NT2/D1 (cell line): ENCODE measurements around the gene FAM187B.

Experiments
- DNase-seq: peaks from one replicate; pipeline ENCODE4 v3.0.0-alpha.2; 2011; ENCODE audit warnings: low read depth, low spot score
- H3K27me3 ChIP-seq: 2 replicates; pipeline ENCODE4 v1.6.0; 2011; ENCODE audit warnings: mild to moderate bottlenecking; ENCODE audit not compliant: insufficient read length, insufficient read depth
- H3K36me3 ChIP-seq: 2 replicates; pipeline ENCODE4 v1.6.1; 2011; ENCODE audit warnings: mild to moderate bottlenecking, low read length, mixed read lengths; ENCODE audit not compliant: insufficient read depth, insufficient read length
- H3K4me1 ChIP-seq: 2 replicates; pipeline ENCODE4 v1.5.1; 2011; ENCODE audit not compliant: insufficient read depth, insufficient read length
- H3K4me3 ChIP-seq: 2 replicates; pipeline ENCODE4 v1.5.1; 2011; ENCODE audit warnings: low read depth; ENCODE audit not compliant: insufficient read length
- H3K9ac ChIP-seq: 2 replicates; pipeline ENCODE4 v1.6.0; 2011; ENCODE audit warnings: low read depth; ENCODE audit not compliant: insufficient read length
- H3K9me3 ChIP-seq: 2 replicates; pipeline ENCODE4 v1.5.1; 2011; ENCODE audit warnings: mild to moderate bottlenecking, low read length; ENCODE audit not compliant: insufficient read depth
- SUZ12 ChIP-seq: IDR thresholded peaks from 2 replicates; pipeline ENCODE4 v1.6.1; 2011; ENCODE audit not compliant: insufficient read length, insufficient read depth; ENCODE audit errors: extremely low read depth
- YY1 ChIP-seq: IDR thresholded peaks from 2 replicates; pipeline ENCODE4 v1.6.1; 2011; ENCODE audit not compliant: insufficient read length, insufficient read depth
- ZNF274 ChIP-seq: IDR thresholded peaks from 2 replicates; pipeline ENCODE4 v1.6.1; 2011; ENCODE audit warnings: mild to moderate bottlenecking, low read depth, low read length

The FAM187B gene

GRCh38 chr19:35270381-35270811 is 41.9 kb upstream of the FAM187B start:
- Histone ChIP-seq H3K9ac (no peak overlapping the region), H3K4me1 (peaks cover 4% of the 10 kb centered on the region), H3K9me3 (no peaks in the 10 kb centered on the region), H3K36me3 (peaks cover 59% of the 10 kb centered on the region), H3K27me3 (no peaks in the 10 kb centered on the region), H3K4me3 (no peak overlapping the region)
- TF ChIP-seq SUZ12: no peak
- TF ChIP-seq ZNF274: no peak
- TF ChIP-seq YY1: no peak
- no peak for DNase-seq

DNA sequence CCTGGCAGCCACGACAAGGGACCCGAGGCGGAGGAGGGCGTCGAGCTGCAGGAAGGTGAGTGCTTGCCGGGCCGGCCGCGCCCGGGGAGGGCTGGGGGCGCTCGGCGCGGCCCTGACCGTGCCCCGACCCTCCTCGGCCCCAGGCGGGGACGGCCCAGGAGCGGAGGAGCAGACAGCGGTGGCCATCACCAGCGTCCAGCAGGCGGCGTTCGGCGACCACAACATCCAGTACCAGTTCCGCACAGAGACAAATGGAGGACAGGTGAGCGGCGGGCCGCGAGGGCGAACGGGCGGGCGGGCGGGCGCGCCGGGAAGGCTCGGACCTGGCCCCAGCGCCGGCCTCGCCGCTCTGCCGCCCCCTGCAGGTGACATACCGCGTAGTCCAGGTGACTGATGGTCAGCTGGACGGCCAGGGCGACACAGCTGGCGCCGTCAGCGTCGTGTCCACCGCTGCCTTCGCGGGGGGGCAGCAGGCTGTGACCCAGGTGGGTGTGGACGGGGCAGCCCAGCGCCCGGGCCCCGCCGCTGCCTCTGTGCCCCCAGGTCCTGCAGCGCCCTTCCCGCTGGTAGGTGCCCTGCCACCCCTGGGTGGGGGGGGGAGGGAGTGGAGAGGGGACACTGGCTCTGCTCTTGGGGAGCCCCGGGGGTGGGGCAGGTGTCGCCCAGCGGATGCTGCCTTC is 41.0 kb upstream of the FAM187B start:
- Histone ChIP-seq H3K27me3 (no peaks in the 10 kb centered on the region), H3K4me1 (peaks cover 9% of the 10 kb centered on the region), H3K4me3 (peak overlapping the region; percentile 60), H3K36me3 (peaks cover 59% of the 10 kb centered on the region), H3K9me3 (no peaks in the 10 kb centered on the region), H3K9ac (peak overlapping the region; percentile 85)
- peak; percentile 71 for DNase-seq
- TF ChIP-seq YY1: no peak
- no peak for TF ChIP-seq ZNF274
- TF ChIP-seq SUZ12: no peak

DNA sequence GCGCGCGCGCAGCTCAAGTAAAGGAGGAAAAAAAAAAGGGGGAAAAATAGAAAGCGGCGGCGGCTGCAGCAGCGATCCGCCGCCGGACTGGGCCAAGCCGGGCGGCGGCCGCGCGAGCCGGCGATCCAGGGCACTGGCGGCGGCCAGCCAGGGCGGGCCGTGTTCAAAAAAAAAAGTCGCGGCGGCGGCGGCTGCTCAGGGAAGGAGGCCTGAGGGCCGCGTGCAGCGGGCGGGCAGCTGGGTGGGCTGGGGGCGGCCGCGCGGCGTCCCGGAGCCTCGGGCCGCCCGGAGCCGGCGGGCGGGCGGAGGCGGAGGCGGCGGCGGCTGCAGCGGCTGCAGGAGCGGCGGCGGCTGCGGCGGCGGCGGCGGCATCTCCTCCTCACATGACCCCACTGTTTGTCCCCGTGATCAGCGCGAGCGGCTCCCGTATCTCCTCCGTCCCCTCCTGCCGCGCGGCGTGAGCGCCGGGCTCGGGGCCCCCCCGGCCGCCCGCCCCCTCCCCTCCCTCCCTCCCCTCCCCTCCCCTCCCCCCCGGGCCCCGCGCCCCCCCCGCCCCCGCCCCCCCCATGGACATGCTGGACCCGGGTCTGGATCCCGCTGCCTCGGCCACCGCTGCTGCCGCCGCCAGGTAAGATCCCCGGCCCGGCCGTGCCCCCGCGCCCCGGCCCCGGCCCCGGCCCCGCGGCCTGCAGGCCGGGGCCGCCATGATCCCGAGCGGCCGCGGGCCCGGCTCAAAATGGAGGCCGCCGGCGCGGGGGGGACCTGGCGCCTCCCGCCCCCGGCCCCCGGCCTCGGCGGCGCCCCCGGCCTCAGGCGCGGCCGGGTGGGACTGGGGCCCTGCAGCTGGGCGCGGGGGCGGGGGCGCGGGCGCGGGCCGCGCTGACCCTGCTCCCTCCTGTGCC is 40.2 kb upstream of the FAM187B start, which contains the start of gene USF2:
Gene USF2 (plus strand): TSS at position 427 of the 902 bp plus-strand sequence. CDS start 140 bp downstream, at position 567.
- peaks cover 9% of the 10 kb centered on the region for H3K4me1 ChIP-seq
- H3K9me3 ChIP-seq: no peaks in the 10 kb centered on the region
- peaks cover 59% of the 10 kb centered on the region for H3K36me3 ChIP-seq
- H3K9ac ChIP-seq: peak within 1 kb of the TSS; percentile 94
- no peak for TF ChIP-seq SUZ12
- TF ChIP-seq ZNF274: no peak
- TF ChIP-seq YY1: no peak
- no peak for DNase-seq
- peak within 1 kb of the TSS; percentile 66 for H3K4me3 ChIP-seq
- no peaks in the 10 kb centered on the region for H3K27me3 ChIP-seq

DNA sequence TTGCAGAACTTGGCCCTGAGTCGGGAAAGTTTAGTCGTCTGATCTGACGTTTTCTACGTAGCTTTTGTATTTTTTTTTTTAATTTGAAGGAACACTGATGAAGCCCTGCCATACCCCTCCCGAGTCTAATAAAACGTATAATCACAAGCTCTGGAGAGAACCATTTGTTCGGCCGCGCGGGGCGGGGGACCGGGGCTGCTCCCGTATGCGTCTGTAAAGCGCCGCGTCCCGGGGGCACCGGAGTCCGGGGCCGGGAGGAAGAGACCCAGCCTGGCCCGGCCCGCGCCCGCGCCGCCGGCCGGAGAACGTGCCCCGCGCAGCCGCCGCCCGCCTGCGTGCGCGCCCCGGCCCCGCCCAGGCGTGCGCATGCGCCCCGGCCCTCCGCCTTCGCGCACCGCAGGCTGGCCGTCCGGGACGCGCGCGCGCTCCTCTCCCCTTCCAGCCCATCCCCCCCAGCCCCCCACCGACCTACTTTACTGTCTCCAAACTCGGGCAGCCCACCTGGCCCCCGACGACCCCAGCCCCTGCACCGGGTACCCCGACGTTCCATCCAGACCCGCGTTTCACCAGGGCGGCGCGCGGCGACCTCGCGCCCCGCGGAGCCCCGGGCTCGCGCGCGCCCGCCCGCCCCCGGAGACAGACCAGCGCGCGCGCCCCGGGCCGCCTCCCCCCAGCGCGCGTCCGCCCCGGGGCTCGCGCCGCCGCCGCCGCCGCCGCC is 39.4 kb upstream of the FAM187B start:
- Histone ChIP-seq H3K9ac (peak overlapping the region; percentile 94), H3K27me3 (no peaks in the 10 kb centered on the region), H3K36me3 (peaks cover 51% of the 10 kb centered on the region), H3K4me1 (peaks cover 9% of the 10 kb centered on the region), H3K9me3 (no peaks in the 10 kb centered on the region), H3K4me3 (peak overlapping the region; percentile 66)
- no peak for DNase-seq
- TF ChIP-seq YY1 (no peak), SUZ12 (no peak), ZNF274 (no peak)

DNA sequence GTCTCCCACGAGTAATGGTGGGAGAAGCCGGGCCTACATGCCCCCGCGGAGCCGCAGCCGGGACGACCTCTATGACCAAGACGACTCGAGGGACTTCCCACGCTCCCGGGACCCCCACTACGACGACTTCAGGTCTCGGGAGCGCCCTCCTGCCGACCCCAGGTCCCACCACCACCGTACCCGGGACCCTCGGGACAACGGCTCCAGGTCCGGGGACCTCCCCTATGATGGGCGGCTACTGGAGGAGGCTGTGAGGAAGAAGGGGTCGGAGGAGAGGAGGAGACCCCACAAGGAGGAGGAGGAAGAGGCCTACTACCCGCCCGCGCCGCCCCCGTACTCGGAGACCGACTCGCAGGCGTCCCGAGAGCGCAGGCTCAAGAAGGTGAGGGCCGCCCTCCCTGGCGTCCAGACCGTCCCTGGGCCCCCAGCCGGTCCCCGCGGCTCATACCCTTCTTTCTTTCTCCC is 38.8 kb upstream of the FAM187B start:
- TF ChIP-seq YY1: no peak
- TF ChIP-seq ZNF274: no peak
- no peak for TF ChIP-seq SUZ12
- no peak for DNase-seq
- Histone ChIP-seq H3K36me3 (peaks cover 48% of the 10 kb centered on the region), H3K27me3 (no peaks in the 10 kb centered on the region), H3K9me3 (no peaks in the 10 kb centered on the region), H3K4me1 (peaks cover 12% of the 10 kb centered on the region), H3K4me3 (peak overlapping the region; percentile 66), H3K9ac (peak overlapping the region; percentile 94)

DNA sequence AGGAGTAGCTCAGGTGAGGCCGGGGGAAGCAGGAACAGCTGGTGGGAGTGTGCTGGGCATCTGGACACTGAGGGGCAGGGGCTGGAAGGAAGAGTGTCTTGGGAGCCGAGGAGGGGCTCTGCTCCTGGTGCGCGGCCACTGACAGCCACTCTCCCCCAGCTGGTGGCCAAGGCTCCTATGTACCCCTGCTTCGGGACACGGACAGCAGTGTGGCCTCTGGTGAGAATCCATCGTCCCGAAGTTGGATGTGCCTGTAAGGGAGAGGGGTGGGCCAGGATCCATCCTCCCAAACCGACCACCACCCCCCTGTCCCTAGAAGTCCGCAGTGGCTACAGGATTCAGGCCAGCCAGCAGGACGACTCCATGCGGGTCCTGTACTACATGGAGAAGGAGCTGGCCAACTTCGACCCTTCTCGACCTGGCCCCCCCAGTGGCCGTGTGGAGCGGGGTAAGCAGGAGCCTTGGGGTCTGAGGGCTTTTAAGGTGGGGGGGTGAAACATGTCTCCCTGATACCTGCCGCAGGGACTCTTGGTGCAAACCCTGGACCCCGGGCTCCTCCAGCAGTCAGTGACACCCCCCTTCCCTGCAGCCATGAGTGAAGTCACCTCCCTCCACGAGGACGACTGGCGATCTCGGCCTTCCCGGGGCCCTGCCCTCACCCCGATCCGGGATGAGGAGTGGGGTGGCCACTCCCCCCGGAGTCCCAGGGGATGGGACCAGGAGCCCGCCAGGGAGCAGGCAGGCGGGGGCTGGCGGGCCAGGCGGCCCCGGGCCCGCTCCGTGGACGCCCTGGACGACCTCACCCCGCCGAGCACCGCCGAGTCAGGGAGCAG is 38.2 kb upstream of the FAM187B start:
- peak overlapping the region; percentile 66 for H3K4me3 ChIP-seq
- peaks cover 45% of the 10 kb centered on the region for H3K36me3 ChIP-seq
- H3K9ac ChIP-seq: peak overlapping the region; percentile 94
- no peaks in the 10 kb centered on the region for H3K27me3 ChIP-seq
- peaks cover 17% of the 10 kb centered on the region for H3K4me1 ChIP-seq
- TF ChIP-seq SUZ12 (no peak), YY1 (no peak), ZNF274 (no peak)
- no peak for DNase-seq
- H3K9me3 ChIP-seq: no peaks in the 10 kb centered on the region
